GM12878 (cell line): ENCODE data around the gene SLC7A1. TPM values are rescaled to one million over a fixed set of nuclear protein-coding genes. Genes with fewer than 3 reads are reported as not detected.

Source experiments
- ATAC-seq: fragments of 200-7000 bp; cut with Tn5 transposase; 3 replicates; pipeline ENCODE4 v1.9.1; 2020; ENCODE audit warnings: mild to moderate bottlenecking, moderate library complexity
- BruUV-seq: library from RNA; stranded (reverse); fragments of 400-500 nt; replicated peaks from 2 replicates; lab custom pipeline; 2021; lab: Mats Ljungman, UMichigan
- CTCF ChIA-PET: fragments of 300-600 bp; sonication (Branson Sonifier 250); formaldehyde crosslinking; extraction: SDS; loops from one replicate; lab custom pipeline; 2021; ENCODE audit warnings: inconsistent platforms; lab: Yijun Ruan, JAX
- POLR2A ChIA-PET: fragments of 350-600 bp; formaldehyde crosslinking; extraction: SDS; loops from one replicate; lab custom pipeline; 2021; ENCODE audit warnings: inconsistent platforms; lab: Charles Lee
- RAD21 ChIA-PET: fragments of 300-600 bp; sonication (Branson Sonifier 250); formaldehyde crosslinking; loops from one replicate; lab custom pipeline; 2023; ENCODE audit warnings: antibody characterized with exemption; ENCODE audit not compliant: unreplicated experiment; lab: Charles Lee
- SMC1A ChIA-PET: fragments of 300-600 bp; sonication (Branson Sonifier 250); formaldehyde crosslinking; loops from one replicate; lab custom pipeline; 2023; ENCODE audit not compliant: unreplicated experiment, uncharacterized antibody; lab: Charles Lee
- DNase-seq: peaks from one replicate; pipeline ENCODE4 v3.0.0-alpha.2; 2011; ENCODE audit warnings: low read depth, low spot score
- FAIRE-seq: peaks from 3 replicates; lab custom pipeline; 2011; peaks lifted over from hg19 to GRCh38; lab: Jason Lieb, UNC
- H2AFZ ChIP-seq: 2 replicates; pipeline ENCODE4 v1.6.0; 2011; ENCODE audit warnings: low read depth, low read length, control low read depth; ENCODE audit not compliant: control insufficient read depth
- H3K27ac ChIP-seq: 2 replicates; pipeline ENCODE4 v1.5.1; 2011; ENCODE audit warnings: control low read depth; ENCODE audit not compliant: control insufficient read depth, insufficient read depth
- H3K27me3 ChIP-seq, 2 experiments: replicated peaks in 1 of 2; 2 replicates each; pipeline versions ENCODE4 v1.6.0 to v1.6.1; 2011; ENCODE audit warnings: low read length in 1 of 2; ENCODE audit not compliant: control insufficient read depth in 2 of 2, insufficient read depth in 2 of 2
- H3K36me3 ChIP-seq, 2 experiments: 2 replicates each; pipeline ENCODE4 v1.5.1; 2011; ENCODE audit warnings: low read length in 1 of 2; ENCODE audit not compliant: control insufficient read depth in 2 of 2, insufficient read depth in 2 of 2
- H3K4me1 ChIP-seq: 2 replicates; pipeline ENCODE4 v1.6.1; 2011; ENCODE audit warnings: mild to moderate bottlenecking, low read length, moderate library complexity, mixed read lengths; ENCODE audit not compliant: control insufficient read depth, insufficient read depth
- H3K4me2 ChIP-seq: 2 replicates; pipeline ENCODE4 v1.6.0; 2011; ENCODE audit warnings: control low read depth; ENCODE audit not compliant: control insufficient read depth, insufficient read depth
- H3K4me3 ChIP-seq: fragments of 200-600 bp; sonication (generic); 2 replicates; pipeline ENCODE4 v1.5.1; 2016
- H3K79me2 ChIP-seq: 2 replicates; pipeline ENCODE4 v1.6.0; 2011; ENCODE audit warnings: low read length; ENCODE audit not compliant: control insufficient read depth, insufficient read depth
- H3K9ac ChIP-seq: 2 replicates; pipeline ENCODE4 v1.8.0; 2011; ENCODE audit warnings: low read length, control low read depth, mixed read lengths; ENCODE audit not compliant: control insufficient read depth, insufficient read depth
- H3K9me3 ChIP-seq: replicated peaks from 3 replicates; pipeline ENCODE4 v1.5.1; 2011; ENCODE audit warnings: mild to moderate bottlenecking, low read length; ENCODE audit not compliant: control insufficient read depth, insufficient read depth
- H4K20me1 ChIP-seq: 2 replicates; pipeline ENCODE4 v1.6.0; 2011; ENCODE audit not compliant: control insufficient read depth, insufficient read depth
- HCFC1 ChIP-seq: fragments of 150-350 bp; IDR thresholded peaks from 2 replicates; pipeline ENCODE4 v1.6.1; 2014; ENCODE audit warnings: low read length
- IRF3 ChIP-seq: fragments of 450-650 bp; IDR thresholded peaks from 2 replicates; pipeline ENCODE4 v1.6.1; 2014; ENCODE audit warnings: mild to moderate bottlenecking
- MYC ChIP-seq: IDR thresholded peaks from 2 replicates; pipeline ENCODE4 v1.6.1; 2011; ENCODE audit warnings: mild to moderate bottlenecking, low read length, moderate library complexity, inconsistent platforms; ENCODE audit not compliant: insufficient read depth, insufficient replicate concordance, insufficient read length, severe bottlenecking
- NR2C1 ChIP-seq: fragments of 450-650 bp; IDR thresholded peaks from 2 replicates; pipeline ENCODE4 v1.6.1; 2017; ENCODE audit warnings: antibody characterized with exemption, mild to moderate bottlenecking, moderate library complexity
- SPI1 ChIP-seq: IDR thresholded peaks from 2 replicates; pipeline ENCODE4 v1.6.1; 2011; ENCODE audit warnings: low read depth, mild to moderate bottlenecking, low read length, moderate library complexity, borderline replicate concordance; ENCODE audit not compliant: insufficient read depth
- TCF12 ChIP-seq: IDR thresholded peaks from 2 replicates; pipeline ENCODE4 v1.6.1; 2011; ENCODE audit warnings: low read depth, mild to moderate bottlenecking, low read length
- YY1 ChIP-seq: IDR thresholded peaks from 2 replicates; pipeline ENCODE4 v1.6.1; 2011; ENCODE audit warnings: low read depth, mild to moderate bottlenecking, low read length
- ZNF24 ChIP-seq: fragments of 450-650 bp; IDR thresholded peaks from 2 replicates; pipeline ENCODE4 v1.6.1; 2017; ENCODE audit warnings: antibody characterized with exemption, mild to moderate bottlenecking
- WGBS: methylation state at CpG from one replicate; pipeline ENCODE4 v1.1.6; 2016; ENCODE audit warnings: low lambda C conversion rate; ENCODE audit not compliant: insufficient replicate concordance, insufficient coverage; ENCODE audit errors: missing lambda C conversion rate; 5-methylcytosine and 5-hydroxymethylcytosine counted together
- in situ Hi-C: fragments of 300-500 bp; cut with MboI; formaldehyde crosslinking; loops from 9 replicates; pipeline ENCODE4 v1.14.3; 2018; ENCODE audit warnings: mixed read lengths
- intact Hi-C: fragments of 100-400 bp; cut with micrococcal nuclease; formaldehyde crosslinking; loops from one replicate; pipeline ENCODE4 v1.14.2; 2022; ENCODE audit not compliant: unreplicated experiment
- polyA plus RNA-seq, 11 experiments: library from polyadenylated mRNA; depleted of rRNA in 4 of 11; unstranded in 6 of 11; stranded (reverse) in 5 of 11; fragments of >200 nt; fragmentation: Nextera tagmentation in 4 of 11; fragmentation: Illumina TruSeq in 1 of 11; extraction: Ambion mirVana in 4 of 11; extraction: Trizol in 1 of 11; gene quantifications; 1 replicate in 1 of 11; 2 replicates in 10 of 11; pipeline versions ENCODE4 v1.2.1 to v1.2.3, GENCODE V29; 2011 to 2016; ENCODE audit warnings: inconsistent platforms in 2 of 11, missing spikeins in 2 of 11, low read depth in 1 of 11
- total RNA-seq, 4 experiments: library from RNA; depleted of rRNA in 3 of 4; stranded (reverse); fragments of >200 nt in 3 of 4; fragmentation: Illumina TruSeq in 1 of 4; extraction: Trizol in 1 of 4; gene quantifications; 2 replicates each; pipeline versions ENCODE4 v1.2.1 to v1.2.3, GENCODE V29; 2013 to 2021

The SLC7A1 gene
- total and polyA plus RNA-seq, 10 of the 15 experiments (the other 5 are each of a cell fraction or from before 2014, with no cell fraction given): 6.4 to 91.7 (median 23.4) TPM

GRCh38 chr13:29483211-29483610 is 112.3 kb downstream of the SLC7A1 start:
- ATAC-seq: no peak
- ChIA-PET CTCF (interaction anchor here (2.3 kb wide), 1 partner anchor 11 kb away, joined by 8 read pairs; no protein-coding TSS in a partner anchor), POLR2A (no interaction called here), RAD21 (no interaction called here), SMC1A (no interaction called here)
- intact Hi-C loops (no loop called here), in situ Hi-C loops (no loop called here)
- Histone ChIP-seq H3K4me3 (no peak overlapping the region), H3K4me2 (no peak overlapping the region), H3K4me1 (no peaks in the 10 kb centered on the region), H3K36me3 (no peaks in the 10 kb centered on the region), H3K27ac (no peak overlapping the region), H2AFZ (no peak overlapping the region), H3K27me3 (no peaks in the 10 kb centered on the region; a peak in 2 of 4 replicates), H4K20me1 (no peaks in the 10 kb centered on the region), H3K9me3 (no peaks in the 10 kb centered on the region), H3K9ac (no peak overlapping the region), H3K79me2 (no peaks in the 10 kb centered on the region)
- no peak for FAIRE-seq
- no peak for TF ChIP-seq SPI1
- 21% methylated on average over 15 of the region's 15 CpGs for WGBS
- no peak for DNase-seq
- no TSS peak for BruUV-seq

- ATAC-seq (no peak), FAIRE-seq (no peak), DNase-seq (no peak)
- SMC1A ChIA-PET: no interaction called here
- Histone ChIP-seq H3K4me2 (no peak overlapping the region), H2AFZ (no peak overlapping the region), H4K20me1 (no peaks in the 10 kb centered on the region), H3K4me3 (no peak overlapping the region), H3K9me3 (no peaks in the 10 kb centered on the region), H3K4me1 (no peaks in the 10 kb centered on the region), H3K27me3 (no peaks in the 10 kb centered on the region; a peak in 2 of 4 replicates), H3K9ac (no peak overlapping the region), H3K27ac (no peak overlapping the region), H3K36me3 (no peaks in the 10 kb centered on the region), H3K79me2 (no peaks in the 10 kb centered on the region)
- no TSS peak for BruUV-seq
- 31% methylated on average over 4 of the region's 4 CpGs for WGBS
- in situ Hi-C loops (no loop called here), intact Hi-C loops (no loop called here)
- POLR2A ChIA-PET: no interaction called here
- CTCF ChIA-PET: interaction anchor here (0.8 kb wide), 1 partner anchor 10 kb away, joined by 4 read pairs; no protein-coding TSS in a partner anchor
- TF ChIP-seq YY1: no peak
- TF ChIP-seq TCF12: no peak
- TF ChIP-seq NR2C1: no peak
- no peak for TF ChIP-seq MYC
- no peak for TF ChIP-seq HCFC1
- TF ChIP-seq IRF3: no peak
- TF ChIP-seq ZNF24: no peak
- RAD21 ChIA-PET: no interaction called here
Observed at GRCh38 chr13:29482504-29482903, 113.0 kb downstream of the SLC7A1 start.
